Cerebellar nuclear complex (tissue), 1 donor: ENCODE data around the gene CD177.
"Not testable (repeated sequence)": the region's sequence is repeated elsewhere in the genome, so short reads cannot be mapped to it uniquely, and the experiment has no call there.

Experiments used
- DNase-seq, 2 experiments: peaks; one replicate each; lab custom pipeline; 2025; lab: John Stamatoyannopoulos, UW

The CD177 gene, protein sequence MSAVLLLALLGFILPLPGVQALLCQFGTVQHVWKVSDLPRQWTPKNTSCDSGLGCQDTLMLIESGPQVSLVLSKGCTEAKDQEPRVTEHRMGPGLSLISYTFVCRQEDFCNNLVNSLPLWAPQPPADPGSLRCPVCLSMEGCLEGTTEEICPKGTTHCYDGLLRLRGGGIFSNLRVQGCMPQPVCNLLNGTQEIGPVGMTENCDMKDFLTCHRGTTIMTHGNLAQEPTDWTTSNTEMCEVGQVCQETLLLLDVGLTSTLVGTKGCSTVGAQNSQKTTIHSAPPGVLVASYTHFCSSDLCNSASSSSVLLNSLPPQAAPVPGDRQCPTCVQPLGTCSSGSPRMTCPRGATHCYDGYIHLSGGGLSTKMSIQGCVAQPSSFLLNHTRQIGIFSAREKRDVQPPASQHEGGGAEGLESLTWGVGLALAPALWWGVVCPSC

DNA sequence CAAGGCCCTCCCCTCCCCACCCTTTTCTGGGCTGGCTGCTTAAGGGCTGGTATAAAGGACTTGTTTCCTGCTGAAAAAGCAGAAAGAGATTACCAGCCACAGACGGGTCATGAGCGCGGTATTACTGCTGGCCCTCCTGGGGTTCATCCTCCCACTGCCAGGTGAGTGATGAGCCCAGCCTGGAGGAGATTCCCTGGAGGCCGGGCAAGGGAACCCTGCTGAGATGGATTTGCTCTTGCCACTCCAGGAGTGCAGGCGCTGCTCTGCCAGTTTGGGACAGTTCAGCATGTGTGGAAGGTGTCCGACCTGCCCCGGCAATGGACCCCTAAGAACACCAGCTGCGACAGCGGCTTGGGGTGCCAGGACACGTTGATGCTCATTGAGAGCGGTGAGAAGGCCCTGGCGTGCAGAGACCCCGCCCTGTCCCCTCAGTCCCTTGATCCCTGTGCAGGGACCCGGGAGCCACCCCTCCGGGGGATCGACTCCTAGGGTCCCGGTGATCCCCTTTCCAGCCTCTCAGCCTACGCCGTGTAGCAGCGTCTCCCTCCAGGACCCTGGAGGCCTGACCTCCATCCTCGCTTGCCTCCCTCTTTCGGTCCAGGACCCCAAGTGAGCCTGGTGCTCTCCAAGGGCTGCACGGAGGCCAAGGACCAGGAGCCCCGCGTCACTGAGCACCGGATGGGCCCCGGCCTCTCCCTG, at the start of gene CD177:
Gene CD177, plus strand, starts transcription at position 81 of the 699 bp plus-strand sequence. Its CDS starts 29 bp downstream, at position 110.
- no peak for DNase-seq

DNA sequence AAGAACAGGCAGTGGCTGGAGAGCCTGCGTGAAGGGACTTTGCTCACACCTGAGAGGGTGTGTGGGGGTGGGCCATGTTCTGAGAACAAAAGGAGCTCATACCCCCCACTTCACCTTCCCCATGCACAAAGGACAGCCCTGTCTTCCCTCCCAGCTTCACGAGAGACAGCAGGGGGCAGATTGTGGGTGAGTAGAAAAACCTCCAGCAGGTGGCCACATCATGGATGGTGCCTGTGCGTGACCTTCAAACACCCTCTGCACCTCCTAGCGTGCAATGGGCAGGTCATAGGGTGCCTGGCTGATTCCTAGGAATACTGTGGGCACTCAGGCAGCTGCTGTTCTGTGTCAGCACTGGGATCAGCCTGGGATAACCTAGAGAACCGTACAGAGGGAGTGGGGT, 47.8 kb upstream of the CD177 start:
- DNase-seq = no peak

DNA sequence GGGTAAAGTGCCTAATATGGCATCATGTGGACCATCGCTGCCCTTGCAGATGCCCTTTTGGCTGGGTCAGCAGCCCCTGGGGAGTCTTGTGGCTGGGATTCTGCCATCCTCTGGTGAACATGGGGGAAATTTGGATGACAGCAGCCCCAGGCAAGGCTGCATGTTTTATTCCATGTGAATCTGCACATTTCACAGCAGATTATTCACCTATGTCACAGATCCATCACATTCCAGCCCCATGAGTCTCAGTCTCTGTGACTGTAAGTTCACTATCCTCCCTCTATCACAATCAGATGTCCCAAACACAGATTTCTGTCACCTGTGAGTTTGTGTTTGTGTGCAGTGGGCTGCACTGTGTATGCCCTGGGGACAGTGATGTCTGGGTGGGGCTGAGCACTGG, 47.4 kb upstream of the CD177 start:
- DNase-seq = no peak

DNA sequence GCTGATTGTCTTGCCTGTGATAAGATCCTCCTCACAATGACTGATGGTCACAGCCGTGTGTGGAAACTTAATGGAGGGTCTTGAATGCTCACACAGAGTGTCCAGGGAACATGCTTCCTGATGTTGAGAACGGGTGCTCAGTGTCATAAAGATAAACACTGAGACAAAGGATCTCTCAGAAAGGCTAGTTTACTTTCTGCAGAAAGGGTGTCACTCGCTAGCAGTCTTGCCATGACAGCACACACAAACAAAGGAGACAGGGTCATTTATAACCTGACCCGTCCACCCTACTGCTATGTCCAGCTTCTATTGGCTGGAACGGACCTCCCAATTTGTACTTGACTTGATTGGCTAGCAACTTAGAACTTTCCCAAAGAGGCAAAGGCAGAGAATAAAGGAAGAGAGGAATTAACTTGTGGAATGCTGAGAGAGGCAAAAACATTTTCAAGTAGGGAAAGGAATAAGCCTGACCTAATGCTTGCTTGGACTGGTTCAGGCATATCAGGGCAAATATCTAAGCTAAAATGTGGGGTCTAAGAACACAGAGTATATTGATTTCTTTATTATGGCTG, 45.2 kb upstream of the CD177 start:
- no peak for DNase-seq

DNA sequence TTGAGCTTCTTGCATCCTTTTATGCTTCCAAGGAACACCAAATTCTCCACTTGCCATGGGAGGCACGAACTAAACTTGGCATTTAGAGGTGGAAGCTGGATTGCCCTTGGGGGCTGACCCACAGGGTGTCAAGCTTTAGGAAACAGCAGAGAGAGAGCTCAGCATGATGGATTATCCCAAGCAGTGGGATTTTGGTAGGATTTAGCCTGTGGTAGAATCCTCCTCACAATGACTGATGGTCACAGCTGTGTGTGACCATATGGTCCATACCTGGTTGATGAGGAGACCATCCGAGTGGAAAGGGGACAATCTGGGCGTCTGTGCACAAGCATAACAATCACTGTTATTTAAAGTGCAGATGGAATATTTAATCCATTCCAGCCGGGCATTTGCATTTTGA, 44.0 kb upstream of the CD177 start:
- no peak for DNase-seq

DNA sequence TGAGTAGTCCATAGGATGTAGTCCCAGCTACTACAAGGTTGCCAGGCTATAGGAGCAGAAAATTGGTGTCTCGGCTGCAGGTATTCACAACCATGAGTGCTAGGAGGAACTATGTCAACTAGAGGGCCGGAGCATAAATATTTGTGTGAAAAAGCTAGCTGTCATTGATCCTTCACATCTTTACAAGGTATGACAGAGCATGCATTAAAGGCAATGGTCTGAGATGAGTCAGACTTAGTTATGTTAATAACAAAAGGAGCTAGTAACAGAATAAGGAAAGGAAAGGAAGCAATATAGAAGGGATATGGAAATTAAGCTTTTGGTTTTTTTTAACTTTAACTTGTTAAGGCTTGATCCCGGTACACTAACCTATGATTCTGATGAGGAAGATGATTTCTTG, 43.3 kb upstream of the CD177 start:
- no peak for DNase-seq

DNA sequence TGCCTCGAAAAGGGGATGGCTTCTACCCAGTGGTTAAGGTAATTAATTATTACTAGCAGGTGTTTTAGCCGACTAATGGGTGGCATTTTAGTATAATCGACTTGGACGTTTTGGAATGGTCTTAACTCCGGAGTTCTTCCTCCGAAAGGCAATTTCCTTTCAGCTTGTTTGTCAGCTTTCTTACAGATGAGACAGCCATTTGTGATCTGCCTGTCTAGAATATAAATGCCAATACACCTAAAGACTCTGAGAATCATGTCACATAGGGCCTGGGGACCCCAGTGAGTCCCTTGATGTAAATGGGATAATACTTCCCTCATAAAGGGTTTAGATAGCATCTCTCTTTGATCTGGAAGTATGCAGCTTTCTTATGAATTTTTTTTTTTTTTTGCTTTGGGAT, 42.2 kb upstream of the CD177 start:
- DNase-seq = no peak

DNA sequence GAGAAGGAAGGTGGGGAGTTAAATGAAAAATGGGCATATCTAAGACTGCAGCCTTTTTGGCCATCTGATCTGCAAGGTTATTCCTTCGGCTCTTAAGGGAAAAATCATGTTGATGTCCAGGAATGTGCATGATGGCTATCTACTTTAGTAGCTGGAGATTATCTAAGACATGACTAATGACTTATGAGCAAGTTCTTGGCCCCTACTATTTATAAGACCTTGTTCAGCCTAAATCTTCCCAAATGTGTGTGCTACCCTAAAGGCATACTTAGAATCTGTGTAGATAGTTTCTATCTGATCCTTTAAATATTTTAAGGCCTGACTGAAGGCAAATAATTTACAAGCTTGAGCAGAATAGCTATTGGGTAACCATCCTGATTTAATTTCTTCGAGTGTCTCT, 41.8 kb upstream of the CD177 start:
- DNase-seq = no peak

DNA sequence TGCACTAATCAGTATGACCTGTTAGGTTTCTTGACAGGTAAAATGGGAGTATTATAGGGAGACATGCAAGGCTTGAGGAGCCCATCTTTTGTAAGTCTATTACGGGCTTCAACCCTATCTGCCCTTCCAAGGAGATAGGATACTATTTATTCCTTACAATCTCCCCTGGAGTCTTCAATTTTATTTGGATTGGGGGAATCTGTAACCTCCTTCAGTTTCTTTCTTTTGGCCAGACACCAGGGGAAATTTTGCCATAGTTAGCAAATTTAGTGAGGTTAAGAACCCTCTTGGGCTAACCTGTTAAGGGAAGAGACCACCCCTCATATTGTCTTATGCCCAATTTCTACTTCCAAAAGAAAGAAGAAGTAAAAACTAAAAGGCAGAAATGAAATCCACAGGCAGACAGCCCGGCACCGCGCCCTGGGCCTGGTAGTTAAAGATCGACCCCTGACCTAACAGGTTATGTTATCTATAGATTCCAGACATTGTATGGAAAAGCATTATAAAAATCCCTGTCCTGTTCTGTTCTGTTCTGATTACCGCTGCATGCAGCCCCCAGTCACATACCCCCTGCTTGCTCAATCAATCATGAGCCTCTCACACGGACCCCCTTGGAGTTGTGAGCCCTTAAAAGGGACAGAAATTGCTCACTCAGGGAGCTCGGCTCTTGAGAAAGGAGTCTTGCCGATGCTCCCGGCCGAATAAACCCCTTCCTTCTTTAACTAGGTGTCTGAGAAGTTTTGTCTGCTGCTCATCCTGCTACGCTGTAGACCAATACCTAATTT, 39.6 kb upstream of the CD177 start:
- no peak for DNase-seq

DNA sequence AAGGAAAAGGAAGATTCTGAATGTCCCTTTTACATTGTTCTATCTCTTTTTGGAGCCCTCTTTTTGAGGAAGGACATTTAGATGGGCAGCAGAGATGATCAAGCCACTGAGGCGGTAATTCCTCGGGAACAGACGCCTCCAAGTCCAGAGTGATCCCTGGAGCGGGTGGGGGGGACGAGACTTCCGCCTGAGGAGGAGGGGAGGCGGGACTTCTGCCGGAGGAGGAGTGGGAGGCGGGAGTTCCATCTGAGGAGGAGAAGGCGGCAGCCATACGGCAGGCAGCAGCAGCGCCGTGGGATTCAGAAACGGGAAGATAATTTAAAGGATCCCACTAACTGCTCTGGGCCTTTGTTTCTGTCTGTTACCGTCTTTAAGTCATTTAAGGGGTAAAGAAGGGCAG, 37.6 kb upstream of the CD177 start:
- no peak for DNase-seq

DNA sequence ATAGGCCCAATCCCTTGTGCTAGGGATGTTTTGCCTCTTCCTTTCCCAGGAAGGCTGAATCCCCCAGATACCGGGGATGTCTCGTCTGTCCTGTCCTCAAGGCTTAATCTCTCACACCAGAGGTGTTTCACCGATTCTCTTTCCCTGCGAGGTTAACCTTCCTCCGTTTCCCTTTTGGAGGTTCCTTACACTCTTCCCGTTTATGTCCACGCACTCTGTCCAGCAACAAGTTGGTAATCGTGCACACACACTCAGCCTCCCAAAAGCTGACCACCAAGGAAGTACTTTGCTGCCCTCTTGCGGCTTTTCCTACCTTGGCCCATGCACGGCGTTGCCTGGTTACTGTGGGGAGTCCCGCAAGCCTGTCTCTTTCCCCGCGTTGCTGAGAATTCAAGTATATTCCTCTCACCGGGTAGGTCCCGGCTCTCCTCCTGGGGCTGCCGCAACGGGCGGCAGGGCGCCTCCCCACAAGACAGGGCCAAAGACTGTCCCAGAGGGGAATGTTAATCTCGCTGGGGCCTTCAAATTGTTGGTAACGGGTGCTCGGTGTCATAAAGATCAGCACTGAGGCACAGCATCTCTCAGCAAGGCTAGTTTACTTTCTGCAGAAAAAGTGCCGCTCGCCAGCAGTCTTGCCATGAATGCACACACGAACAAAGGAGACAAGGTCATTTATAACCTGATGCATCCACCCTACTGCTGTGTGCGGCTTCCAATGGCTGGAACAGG, 36.7 kb upstream of the CD177 start:
- no peak for DNase-seq

DNA sequence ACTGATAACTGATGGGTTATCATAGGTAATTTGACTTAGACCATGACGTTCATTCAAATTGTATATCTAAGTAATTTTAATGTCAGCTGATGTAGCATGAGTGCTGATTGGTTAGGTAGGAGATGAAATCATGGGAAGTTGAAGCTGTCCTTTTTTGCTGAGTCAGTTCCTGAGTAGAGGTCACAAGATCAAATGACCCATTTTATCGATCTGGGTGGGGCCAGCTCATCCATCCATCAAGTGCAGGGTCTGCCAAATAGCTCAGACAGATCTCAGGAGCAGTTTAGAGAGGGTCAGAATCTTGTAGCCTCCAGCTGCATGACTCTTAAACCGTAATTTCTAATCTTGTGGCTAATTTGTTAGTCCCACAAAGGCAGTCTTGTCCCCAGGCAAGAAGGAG, 35.3 kb upstream of the CD177 start:
- no peak for DNase-seq

DNA sequence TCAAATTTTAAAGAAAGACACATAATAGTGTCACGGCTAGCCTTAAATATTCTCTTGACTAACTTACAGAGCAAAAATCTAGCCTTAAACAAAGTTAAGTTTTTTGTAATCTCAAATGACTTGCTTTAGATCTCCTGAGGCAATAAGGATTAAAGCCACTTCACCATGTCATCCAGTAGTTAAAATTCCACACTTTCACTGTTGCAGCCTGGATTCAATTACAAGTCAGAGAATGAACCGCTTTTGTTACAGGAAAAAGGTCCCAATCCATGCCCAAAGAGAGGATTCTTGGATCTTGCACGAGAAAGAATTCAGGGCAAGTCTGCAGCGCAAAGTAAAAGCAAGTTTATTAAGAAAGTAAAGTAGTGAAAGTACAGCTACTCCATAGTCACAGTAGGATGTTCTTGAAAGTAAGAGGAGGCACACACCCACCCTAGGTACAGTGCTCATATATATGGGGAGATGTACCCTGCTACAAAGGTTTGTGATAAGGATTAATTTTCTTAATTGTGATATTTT, 34.6 kb upstream of the CD177 start:
- no peak for DNase-seq

DNA sequence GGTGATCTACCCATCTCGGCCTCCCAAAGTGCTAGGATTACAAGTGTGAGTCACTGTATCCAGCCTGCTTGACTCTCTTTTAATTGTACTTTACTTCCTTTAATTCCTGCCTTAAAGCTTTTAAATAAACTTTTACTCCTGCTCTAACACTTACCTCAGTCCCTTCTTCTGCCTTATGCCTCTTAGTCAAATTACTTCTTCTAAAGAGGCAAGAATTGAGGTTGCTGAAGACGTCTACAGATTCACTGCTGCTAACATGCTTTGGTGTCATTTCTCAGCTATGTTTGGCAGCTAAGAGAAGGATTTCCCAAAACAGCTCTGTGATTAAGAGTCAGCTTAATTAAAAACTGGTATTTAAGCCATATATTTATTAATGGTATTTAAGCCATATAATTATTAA, 32.9 kb upstream of the CD177 start:
- DNase-seq = no peak

DNA sequence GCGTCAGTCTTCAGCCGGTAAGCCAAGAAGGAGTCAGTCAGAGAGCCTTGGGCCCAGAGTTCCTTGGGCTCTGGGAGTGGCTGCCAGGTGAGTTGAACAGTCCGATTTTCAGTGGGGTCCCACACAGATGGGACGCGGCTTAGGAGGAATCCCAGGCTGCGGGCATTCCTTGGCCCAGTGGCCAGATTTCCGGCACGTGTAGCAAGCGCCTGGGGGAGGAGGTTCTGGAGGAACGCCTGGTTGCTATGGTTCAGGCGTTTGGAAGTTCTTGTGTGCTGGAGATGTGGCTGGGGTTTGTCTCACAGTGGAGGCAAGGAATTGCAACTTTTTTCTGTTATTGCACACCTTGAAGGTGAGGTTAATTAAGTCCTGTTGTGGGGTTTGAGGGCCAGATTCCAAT, 26.7 kb upstream of the CD177 start:
- not testable (repeated sequence) for DNase-seq

DNA sequence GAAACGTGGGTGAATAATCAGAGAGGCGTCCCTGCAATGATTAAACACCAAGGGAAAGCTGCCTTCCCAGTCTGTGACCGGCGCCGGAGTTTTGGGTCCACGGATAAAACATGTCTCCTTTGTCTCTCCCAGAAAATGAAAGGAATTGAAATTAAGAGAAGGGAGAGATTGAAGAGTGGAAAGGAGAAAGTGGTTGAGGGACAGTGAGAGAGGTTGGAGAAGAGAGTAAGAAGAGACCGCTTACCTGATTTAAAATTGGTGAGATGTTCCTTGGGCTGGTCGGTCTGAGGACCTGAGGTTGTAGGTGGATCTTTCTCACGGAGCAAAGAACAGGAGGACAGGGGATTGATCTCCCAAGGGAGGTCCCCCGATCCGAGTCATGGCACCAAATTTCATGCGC, 24.9 kb upstream of the CD177 start:
- DNase-seq = not testable (repeated sequence)

DNA sequence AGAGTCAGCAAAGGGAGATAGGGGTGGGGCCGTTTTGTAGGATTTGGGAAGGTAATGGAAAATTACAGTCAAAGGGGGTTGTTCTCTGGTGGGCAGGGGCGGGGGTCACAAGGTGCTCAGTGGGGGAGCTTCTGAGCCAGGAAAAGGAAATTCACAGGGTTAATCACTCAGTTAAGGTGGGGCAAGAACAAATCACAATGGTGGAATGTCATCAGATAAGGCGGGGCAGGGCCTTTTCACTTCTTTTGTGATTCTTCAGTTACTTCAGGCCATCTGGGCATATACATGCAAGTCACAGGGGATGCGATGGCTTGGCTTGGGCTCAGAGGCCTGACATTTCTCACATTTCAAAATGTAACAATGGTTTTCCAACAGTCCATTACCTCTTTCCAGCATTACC, 24.4 kb upstream of the CD177 start:
- DNase-seq = not testable (repeated sequence)

DNA sequence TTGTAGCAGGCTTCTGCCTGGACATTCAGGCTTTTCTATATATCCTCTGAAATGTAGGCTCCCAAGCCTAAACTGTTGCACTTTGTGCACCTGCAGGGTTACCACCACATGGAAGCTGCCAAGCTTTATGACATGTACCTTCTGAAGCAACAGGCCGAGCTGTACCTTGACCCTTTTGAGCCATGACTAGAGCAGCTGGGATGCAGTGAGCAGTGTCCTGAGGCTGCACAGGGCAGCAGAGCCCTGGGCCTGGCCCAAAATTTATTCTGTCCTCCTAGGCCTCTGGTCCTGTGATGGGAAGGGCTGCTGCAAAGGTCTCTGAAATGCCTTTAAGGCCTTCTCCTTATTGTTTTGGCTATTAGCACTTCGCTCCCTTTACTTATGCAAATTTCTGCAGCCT, 23.5 kb upstream of the CD177 start:
- DNase-seq = no peak

DNA sequence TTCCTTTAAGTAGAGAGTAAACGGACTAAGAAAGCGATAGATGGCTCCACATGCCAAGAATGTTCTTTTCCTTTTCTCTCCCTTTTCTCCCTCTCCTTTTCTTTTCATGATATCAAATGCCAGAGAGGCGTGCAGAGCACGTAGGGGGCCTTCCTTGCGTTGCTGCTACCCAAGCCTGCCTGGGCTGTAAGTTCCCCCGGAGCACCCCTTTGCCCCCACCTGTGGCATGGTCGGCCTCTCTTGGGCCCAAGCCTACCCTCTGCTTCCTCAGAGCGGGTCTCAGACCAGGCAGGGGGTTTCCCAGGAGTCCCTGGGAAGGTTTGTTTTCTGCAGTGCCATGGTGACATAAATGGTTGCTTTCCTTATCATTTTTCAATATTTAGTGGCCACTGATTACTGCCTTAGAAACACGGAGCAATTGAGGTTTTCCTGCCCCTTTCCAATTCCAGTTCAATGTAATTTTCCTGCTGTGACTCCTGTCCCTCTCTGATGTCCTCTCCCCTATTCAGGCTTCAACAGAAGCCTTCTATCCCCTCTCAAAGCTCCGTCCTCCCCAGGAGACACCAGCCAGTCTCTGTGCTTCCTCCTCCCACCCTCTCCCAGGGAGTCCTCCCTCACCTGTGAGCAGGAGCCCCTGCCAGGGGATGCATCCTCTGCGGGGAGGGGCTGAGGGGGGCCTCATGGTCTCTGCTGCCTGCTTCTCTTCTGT, 22.6 kb upstream of the CD177 start:
- no peak for DNase-seq

DNA sequence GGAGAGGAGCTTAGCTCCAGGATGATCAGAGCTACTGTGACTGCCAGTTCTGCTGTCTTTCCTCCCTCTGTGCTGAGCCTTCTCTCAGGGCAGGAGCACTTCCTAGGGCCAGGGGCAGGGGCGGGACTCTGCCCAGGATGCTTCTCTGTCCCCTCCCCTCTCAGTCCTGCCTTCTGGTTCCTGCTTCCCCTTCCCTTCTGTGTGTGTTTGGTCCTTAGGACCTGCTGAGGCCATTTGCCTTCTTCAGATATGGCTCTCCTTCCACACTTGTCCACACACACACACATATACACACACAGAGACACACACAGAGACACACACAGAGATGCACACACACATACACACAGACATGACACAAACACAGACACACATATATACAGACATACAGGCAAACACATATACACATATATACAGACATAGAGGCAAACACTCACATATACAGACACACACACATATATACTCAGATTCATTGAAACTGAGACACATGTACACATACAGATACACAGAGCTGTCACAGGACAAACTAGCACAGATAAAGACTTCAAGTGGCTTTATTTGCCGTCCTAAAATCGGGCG, 22.0 kb upstream of the CD177 start:
- no peak for DNase-seq
